Retinal pigment epithelial cell (primary cell): Measurements from ENCODE around the gene PARD3.

Source experiments
- DNase-seq: peaks from one replicate; pipeline ENCODE4 v3.0.0-alpha.2; 2010; ENCODE audit warnings: low read depth
- H3K4me3 ChIP-seq: 2 replicates; pipeline ENCODE4 v1.5.1; 2011; ENCODE audit warnings: mild to moderate bottlenecking, low read length, control low read depth, moderate library complexity
- CTCF ChIP-seq: conservative IDR thresholded peaks from 2 replicates; pipeline ENCODE4 v1.5.1; 2011; ENCODE audit warnings: low read depth, low read length, control low read depth, inconsistent platforms

Gene PARD3

GRCh38 chr10:34121781-34122622 lies 693.1 kb downstream of the PARD3 start:
- no peak for DNase-seq
- H3K4me3 ChIP-seq = no peak overlapping the region
- no peak for TF ChIP-seq CTCF

- H3K4me3 ChIP-seq = no peak overlapping the region
- TF ChIP-seq CTCF = no peak
- no peak for DNase-seq
These were observed 693.9 kb downstream of the PARD3 start for GRCh38 chr10:34121125-34121753.

- H3K4me3 ChIP-seq = no peak overlapping the region
- DNase-seq = no peak
- no peak for TF ChIP-seq CTCF
These were observed 695.6 kb downstream of the PARD3 start for GRCh38 chr10:34119456-34119855.

GRCh38 chr10:34116681-34117271 lies 698.3 kb downstream of the PARD3 start:
- DNase-seq = no peak
- H3K4me3 ChIP-seq = no peak overlapping the region
- no peak for TF ChIP-seq CTCF

- no peak overlapping the region for H3K4me3 ChIP-seq
- no peak for DNase-seq
- TF ChIP-seq CTCF = no peak
These were observed 698.9 kb downstream of the PARD3 start for GRCh38 chr10:34116220-34116641.

- DNase-seq = no peak
- H3K4me3 ChIP-seq = no peak overlapping the region
- no peak for TF ChIP-seq CTCF
These were observed 700.2 kb downstream of the PARD3 start for GRCh38 chr10:34114914-34115313.
